K562 (cell line): ENCODE measurements around the gene DGCR8. TPM values are rescaled to one million over a fixed set of nuclear protein-coding genes. Genes with fewer than 3 reads are reported as not detected.

Experiments
- CBX1 ChIP-seq: sonication (generic); IDR thresholded peaks from 2 replicates; pipeline ENCODE4 v1.6.1; 2016; ENCODE audit warnings: antibody characterized with exemption, low read depth, mild to moderate bottlenecking
- E2F1 ChIP-seq: sonication (generic); formaldehyde crosslinking; IDR thresholded peaks from 2 replicates; pipeline ENCODE4 v1.8.1; 2023; ENCODE audit warnings: mild to moderate bottlenecking, missing genetic modification reagents, moderate library complexity
- ETS1 ChIP-seq: conservative IDR thresholded peaks from 2 replicates; pipeline ENCODE4 v1.6.1; 2011; ENCODE audit warnings: low read depth, mild to moderate bottlenecking, low read length; ENCODE audit not compliant: control insufficient read depth
- GTF3C2 ChIP-seq: IDR thresholded peaks from 3 replicates; pipeline ENCODE4 v1.6.1; 2011; ENCODE audit warnings: borderline replicate concordance, mild to moderate bottlenecking, moderate library complexity; ENCODE audit not compliant: insufficient read length; ENCODE audit errors: extremely low read depth
- HES1 ChIP-seq: fragments of 450-650 bp; IDR thresholded peaks from 2 replicates; pipeline ENCODE4 v1.6.1; 2016; ENCODE audit warnings: low read depth, mild to moderate bottlenecking, moderate library complexity
- HMGN3 ChIP-seq: IDR thresholded peaks from 2 replicates; pipeline ENCODE4 v1.6.1; 2011; ENCODE audit warnings: borderline replicate concordance, low read depth, mild to moderate bottlenecking, mixed read lengths, low read length; ENCODE audit not compliant: insufficient read length; ENCODE audit errors: extremely low read depth
- KAT7 ChIP-seq: sonication (generic); formaldehyde crosslinking; IDR thresholded peaks from 2 replicates; pipeline ENCODE4 v1.8.0; 2022; ENCODE audit warnings: missing genetic modification reagents, mild to moderate bottlenecking, borderline replicate concordance
- KDM1A ChIP-seq, 2 experiments: fragments of 450-650 bp; IDR thresholded peaks; 2 replicates each; pipeline ENCODE4 v1.6.1; 2016; ENCODE audit warnings: mild to moderate bottlenecking in 2 of 2
- KLF13 ChIP-seq: fragments of 450-650 bp; IDR thresholded peaks from 2 replicates; pipeline ENCODE4 v1.6.1; 2016; ENCODE audit warnings: missing genetic modification characterization, low read depth, mild to moderate bottlenecking, missing compliant biosample characterization, moderate library complexity, borderline replicate concordance
- MAFG ChIP-seq: fragments of 450-650 bp; conservative IDR thresholded peaks from 2 replicates; pipeline ENCODE4 v1.6.1; 2016; ENCODE audit warnings: missing genetic modification characterization, missing compliant biosample characterization
- NCOA6 ChIP-seq: fragments of 450-650 bp; IDR thresholded peaks from 2 replicates; pipeline ENCODE4 v1.6.1; 2017; ENCODE audit warnings: mild to moderate bottlenecking
- RFX5 ChIP-seq: IDR thresholded peaks from 2 replicates; pipeline ENCODE4 v1.6.1; 2011; ENCODE audit warnings: low read depth, mild to moderate bottlenecking, improper control_type of control experiment, low read length
- SREBF1 ChIP-seq: fragments of 150-350 bp; IDR thresholded peaks from 2 replicates; pipeline ENCODE4 v1.6.1; 2014; ENCODE audit warnings: antibody characterized with exemption, low read depth, low read length, borderline replicate concordance
- TOE1 ChIP-seq, 2 experiments: fragments of 450-650 bp in 1 of 2; sonication (generic) in 1 of 2; formaldehyde crosslinking in 1 of 2; IDR thresholded peaks; 2 replicates each; pipeline versions ENCODE4 v1.7.1 to v1.8.0; 2016 to 2022; ENCODE audit warnings: borderline replicate concordance in 2 of 2, mild to moderate bottlenecking in 2 of 2, antibody characterized with exemption in 1 of 2, inconsistent platforms in 1 of 2, low read depth in 1 of 2, missing genetic modification reagents in 1 of 2, moderate library complexity in 1 of 2
- ZNF23 ChIP-seq: fragments of 250-450 bp; sonication (Bioruptor Pico); IDR thresholded peaks from 2 replicates; pipeline ENCODE4 v1.4.0; 2020; ENCODE audit warnings: mild to moderate bottlenecking
- ZNF740 ChIP-seq, 3 experiments: fragments of 200-800 bp in 1 of 3; sonication (Bioruptor generic) in 1 of 3; sonication (generic) in 1 of 3; formaldehyde crosslinking in 1 of 3; IDR thresholded peaks; 2 replicates each; pipeline versions ENCODE4 v1.6.1 to v1.8.0; 2016 to 2022; ENCODE audit warnings: mild to moderate bottlenecking in 2 of 3, missing compliant biosample characterization in 2 of 3, missing genetic modification characterization in 2 of 3, missing genetic modification reagents in 1 of 3
- ZNF780A ChIP-seq: fragments of 250-450 bp; sonication (Bioruptor Pico); IDR thresholded peaks from 2 replicates; pipeline ENCODE4 v1.5.0; 2021; ENCODE audit warnings: mild to moderate bottlenecking
- polyA plus RNA-seq, 8 experiments: library from polyadenylated mRNA; depleted of rRNA in 4 of 8; stranded (reverse) in 5 of 8; unstranded in 3 of 8; fragments of >200 nt; fragmentation: Nextera tagmentation in 2 of 8; fragmentation: Illumina TruSeq in 1 of 8; extraction: Ambion mirVana in 2 of 8; extraction: Trizol in 1 of 8; gene quantifications; 2 replicates each; pipeline versions ENCODE4 v1.2.1 to v1.2.3, GENCODE V29; 2011 to 2014; ENCODE audit warnings: inconsistent platforms in 1 of 8, missing spikeins in 1 of 8
- total RNA-seq, 7 experiments: library from RNA; depleted of rRNA in 6 of 7; stranded (reverse); fragments of >200 nt in 6 of 7; fragmentation: Illumina TruSeq in 2 of 7; extraction: Trizol in 2 of 7; gene quantifications; 2 replicates each; pipeline versions ENCODE4 v1.2.1 to v1.2.3, GENCODE V29; 2011 to 2021; ENCODE audit warnings: low replicate concordance in 1 of 7

The DGCR8 gene
- total and polyA plus RNA-seq, 9 of the 15 experiments (the other 6 are each of a cell fraction or from before 2014, with no cell fraction given) = 5.9 to 144 (median 80.1) TPM

GRCh38 chr22:20101638-20102037 is 21.6 kb downstream of the DGCR8 start (continued):
- no peak for TF ChIP-seq ZNF740 (CRISPR knock-in tag; IDR thresholded peaks at IDR 0.05)
- TF ChIP-seq ZNF740 (tag; IDR thresholded peaks at IDR 0.05) = no peak
- TF ChIP-seq RFX5 = no peak
- TF ChIP-seq ZNF23 (CRISPR knock-in tag) = no peak
- TF ChIP-seq ETS1 = no peak
- TF ChIP-seq MAFG (tag) = no peak
- no peak for TF ChIP-seq HES1
- TF ChIP-seq GTF3C2 = no peak
- TF ChIP-seq E2F1 (CRISPR knock-in tag) = no peak
- no peak for TF ChIP-seq TOE1 (IDR thresholded peaks at IDR 0.05; ENCODE audit: borderline replicate concordance)
- no peak for TF ChIP-seq TOE1 (CRISPR knock-in tag; IDR thresholded peaks at IDR 0.05; ENCODE audit: borderline replicate concordance, low read depth)
- no peak for TF ChIP-seq KLF13
- no peak for TF ChIP-seq SREBF1
- no peak for TF ChIP-seq ZNF780A (CRISPR knock-in tag)
- TF ChIP-seq KDM1A (IDR thresholded peaks at IDR 0.05) = no peak
- TF ChIP-seq NCOA6 = no peak
- TF ChIP-seq CBX1 = no peak
- no peak for TF ChIP-seq HMGN3
- no peak for TF ChIP-seq KAT7
